Activated naive CD4-positive, alpha-beta T cell (primary cell): Measurements from ENCODE around the gene SH3RF1.
"Not testable (repeated sequence)": the region's sequence is repeated elsewhere in the genome, so short reads cannot be mapped to it uniquely, and the experiment has no call there.

Experiments
- DNase-seq, 4 experiments: peaks; one replicate each; lab custom pipeline; 2025; lab: John Stamatoyannopoulos, UW

The SH3RF1 gene

GRCh38 chr4:169200361-169201030, 70.3 kb downstream of the SH3RF1 start:
- DNase-seq, result no peak

GRCh38 chr4:169199184-169199583, 71.6 kb downstream of the SH3RF1 start:
- no peak for DNase-seq

- DNase-seq, result no peak
Observed at GRCh38 chr4:169198167-169198566, 72.6 kb downstream of the SH3RF1 start.

- not testable (repeated sequence) for DNase-seq
Observed at GRCh38 chr4:169197206-169197605, 73.5 kb downstream of the SH3RF1 start.

GRCh38 chr4:169195032-169195431, 75.7 kb downstream of the SH3RF1 start:
- no peak for DNase-seq

GRCh38 chr4:169189968-169190367, 80.8 kb downstream of the SH3RF1 start:
- not testable (repeated sequence) for DNase-seq

DNA sequence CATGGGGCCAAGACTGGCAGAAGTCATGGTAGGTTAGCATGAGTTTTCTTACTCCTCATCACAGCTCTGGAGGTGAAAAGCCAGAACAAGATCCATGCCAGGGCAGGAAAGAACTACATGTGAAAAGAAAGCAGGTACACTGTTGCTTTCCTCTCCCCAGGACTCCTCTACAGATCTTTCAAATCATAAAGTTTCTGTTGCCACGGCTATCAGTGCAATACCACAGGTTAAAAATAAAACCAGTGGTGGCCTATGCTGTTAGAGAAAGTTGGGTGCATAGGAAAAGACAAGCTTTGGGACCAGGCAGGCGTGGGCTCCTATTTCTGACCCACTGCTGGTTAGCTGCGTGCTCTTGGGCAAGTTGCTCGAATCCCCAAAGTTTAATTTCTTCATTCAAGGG, 81.4 kb downstream of the SH3RF1 start:
- no peak for DNase-seq

- no peak for DNase-seq
Observed at GRCh38 chr4:169188204-169188603, 82.6 kb downstream of the SH3RF1 start.

GRCh38 chr4:169185133-169185956, 85.4 kb downstream of the SH3RF1 start:
- no peak for DNase-seq

- DNase-seq, result no peak
Observed at GRCh38 chr4:169184686-169185085, 86.1 kb downstream of the SH3RF1 start.

DNA sequence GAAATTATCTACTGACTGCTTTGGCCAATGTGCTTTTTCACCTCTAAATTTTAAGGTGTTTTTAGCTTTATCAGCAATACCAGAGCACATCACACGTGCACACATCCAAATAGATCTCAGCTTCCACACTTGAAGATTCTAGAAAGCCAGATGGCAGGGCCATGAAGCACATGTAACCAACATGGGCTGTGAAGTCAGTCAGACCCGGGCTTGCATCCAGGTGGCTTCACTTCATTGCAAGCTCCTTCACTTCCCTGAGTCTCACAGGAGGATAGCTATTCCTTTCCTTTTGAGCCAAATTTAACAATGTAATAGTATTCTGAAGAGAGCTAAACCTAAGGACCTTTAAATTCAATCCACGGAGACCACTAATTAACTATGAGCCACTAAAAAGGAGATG, 86.5 kb downstream of the SH3RF1 start:
- no peak for DNase-seq

GRCh38 chr4:169183581-169183980, 87.2 kb downstream of the SH3RF1 start:
- no peak for DNase-seq

GRCh38 chr4:169179609-169180521, 90.9 kb downstream of the SH3RF1 start:
- no peak for DNase-seq

GRCh38 chr4:169178092-169178491, 92.7 kb downstream of the SH3RF1 start:
- not testable (repeated sequence) for DNase-seq

DNA sequence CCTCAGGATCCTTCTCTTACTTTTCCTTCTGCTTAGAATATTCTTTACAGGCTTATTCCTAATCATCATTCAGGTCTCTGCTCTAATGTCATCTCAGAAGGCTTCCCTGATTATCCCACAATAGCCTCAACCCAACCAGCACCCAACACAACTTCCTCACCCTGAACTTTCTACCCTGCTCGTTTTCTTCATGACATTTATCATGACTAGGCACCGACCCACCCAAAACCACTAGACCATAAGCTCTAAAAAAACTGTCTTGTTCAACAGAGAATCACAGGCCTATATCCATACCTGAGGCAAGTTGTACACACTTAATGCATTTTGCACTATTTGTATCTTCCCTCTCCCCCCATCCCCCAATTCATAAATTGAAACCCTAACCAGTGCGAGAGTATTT, 95.3 kb downstream of the SH3RF1 start:
- DNase-seq, result no peak

DNA sequence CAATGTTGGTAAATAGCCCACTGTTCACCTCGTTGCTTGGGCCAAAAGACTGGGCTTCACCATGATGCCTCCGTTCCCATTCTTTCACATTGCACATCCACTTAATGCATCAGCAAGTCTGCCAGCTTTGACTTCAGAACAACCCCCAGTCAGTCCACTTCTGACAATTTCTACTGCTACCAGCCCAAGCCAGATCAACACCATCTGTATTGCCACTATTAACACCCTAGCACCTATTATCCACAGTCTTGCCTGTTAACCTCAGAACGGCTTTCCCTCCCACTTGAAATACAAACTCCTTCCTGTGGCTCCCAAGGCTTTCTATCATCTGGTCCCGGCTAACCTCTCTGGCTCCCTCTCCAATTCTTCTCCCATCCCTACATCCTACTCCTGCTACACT, 95.7 kb downstream of the SH3RF1 start:
- no peak for DNase-seq

DNA sequence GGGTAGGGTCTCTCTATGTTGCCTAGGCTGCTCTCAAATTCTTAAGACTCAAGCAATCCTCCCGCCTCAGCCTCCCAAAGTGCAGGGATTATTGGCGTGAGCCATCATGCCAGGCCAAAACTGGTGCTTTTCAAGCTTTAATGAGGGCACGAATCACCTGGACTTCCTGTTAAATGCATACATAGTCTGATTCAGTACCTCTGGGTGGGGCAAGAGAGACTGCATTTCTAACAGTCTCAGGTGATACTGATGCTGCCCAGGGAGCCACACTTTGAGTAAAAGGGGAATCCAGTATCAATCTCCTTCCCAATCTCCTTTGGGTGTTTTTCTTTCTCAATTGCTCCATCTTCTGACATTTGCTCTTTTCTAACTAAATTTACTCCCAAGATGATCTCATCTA, 96.5 kb downstream of the SH3RF1 start:
- no peak for DNase-seq

DNA sequence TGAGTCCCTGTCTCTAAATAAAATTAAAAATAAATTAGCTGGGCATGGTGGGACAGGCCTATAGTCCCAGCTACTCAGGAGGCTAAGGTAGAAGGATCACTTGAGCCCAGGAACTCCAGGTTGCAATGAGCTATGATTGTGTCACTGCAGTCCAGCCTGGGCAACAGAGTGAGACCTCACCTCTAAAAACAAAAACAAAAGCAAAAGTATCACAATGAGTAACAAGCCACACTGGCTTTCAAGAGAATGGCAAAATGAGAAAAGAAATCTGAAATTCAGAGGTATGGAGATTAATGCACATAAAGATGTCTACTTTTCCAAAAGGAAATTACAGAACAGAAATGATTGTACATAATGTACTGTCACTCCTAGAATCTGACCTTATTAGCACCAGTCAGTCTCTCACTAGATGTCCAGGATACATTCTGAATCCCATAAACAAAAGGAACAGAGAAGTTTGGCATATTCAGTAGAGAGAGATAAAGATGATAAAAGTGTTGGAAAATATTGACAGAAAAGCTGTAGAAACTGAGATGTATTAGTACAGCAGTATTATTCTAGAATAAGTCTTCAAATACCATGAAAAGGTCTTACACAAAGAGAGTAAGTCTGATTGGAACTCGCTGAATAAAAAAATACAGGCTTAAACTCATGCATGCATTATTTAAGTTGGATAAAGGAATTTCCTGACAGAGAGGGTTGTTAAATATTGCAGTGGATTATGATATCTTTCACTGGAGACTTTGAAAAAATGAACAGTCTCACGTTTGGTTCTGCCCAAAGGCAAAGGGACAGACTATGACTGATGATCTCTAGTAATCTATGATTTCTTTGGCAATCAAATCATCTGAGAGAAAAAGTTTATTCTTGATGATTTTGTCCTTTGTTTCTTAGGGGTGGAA, 102.5 kb downstream of the SH3RF1 start:
- DNase-seq, result no peak

- DNase-seq, result no peak
Observed at GRCh38 chr4:169164669-169165415, 105.9 kb downstream of the SH3RF1 start.

- no peak for DNase-seq
Observed at GRCh38 chr4:169163947-169164668, 106.6 kb downstream of the SH3RF1 start.
